Measurements from ENCODE around the gene PHETA1.

The PHETA1 gene

GRCh38 chr12:111368788-111369495, at the start of gene PHETA1:
TSS of gene PHETA1 (minus strand) at chr12:111369095. CDS start at chr12:111363427, 5,668 bp downstream.
- DNase-seq (ENCODE audit: low read depth) = peak; percentile 72

GRCh38 chr12:111418594-111418880, 49.6 kb upstream of the PHETA1 start:
- DNase-seq (ENCODE audit: low read depth) = no peak

- DNase-seq (ENCODE audit: low read depth) = no peak
These were observed 49.1 kb upstream of the PHETA1 start for GRCh38 chr12:111417784-111418593.

GRCh38 chr12:111417290-111417689, 48.4 kb upstream of the PHETA1 start:
- DNase-seq (ENCODE audit: low read depth) = no peak

- no peak for DNase-seq (ENCODE audit: low read depth)
These were observed 45.9 kb upstream of the PHETA1 start for GRCh38 chr12:111414711-111415252.

GRCh38 chr12:111413442-111414086, 44.7 kb upstream of the PHETA1 start:
- no peak for DNase-seq (ENCODE audit: low read depth)

- DNase-seq (ENCODE audit: low read depth) = no peak
These were observed 44.0 kb upstream of the PHETA1 start for GRCh38 chr12:111412830-111413441.

- no peak for DNase-seq (ENCODE audit: low read depth)
These were observed 43.3 kb upstream of the PHETA1 start for GRCh38 chr12:111412007-111412829.

- DNase-seq (ENCODE audit: low read depth) = no peak
These were observed 42.4 kb upstream of the PHETA1 start for GRCh38 chr12:111411185-111411764.

- DNase-seq (ENCODE audit: low read depth) = no peak
These were observed 41.7 kb upstream of the PHETA1 start for GRCh38 chr12:111410431-111411184.

- no peak for DNase-seq (ENCODE audit: low read depth)
These were observed 41.0 kb upstream of the PHETA1 start for GRCh38 chr12:111409780-111410430.

GRCh38 chr12:111409403-111409779, 40.5 kb upstream of the PHETA1 start:
- DNase-seq (ENCODE audit: low read depth) = no peak

- DNase-seq (ENCODE audit: low read depth) = no peak
These were observed 39.9 kb upstream of the PHETA1 start for GRCh38 chr12:111408686-111409402.

- DNase-seq (ENCODE audit: low read depth) = no peak
These were observed 39.2 kb upstream of the PHETA1 start for GRCh38 chr12:111408116-111408440.

- no peak for DNase-seq (ENCODE audit: low read depth)
These were observed 38.7 kb upstream of the PHETA1 start for GRCh38 chr12:111407377-111408115.

- DNase-seq (ENCODE audit: low read depth) = peak; percentile 58
These were observed 37.8 kb upstream of the PHETA1 start for GRCh38 chr12:111406474-111407376.

- peak; percentile 71 for DNase-seq (ENCODE audit: low read depth)
These were observed 37.1 kb upstream of the PHETA1 start, which contains the start of gene SH2B3 for GRCh38 chr12:111405859-111406473. TSS of gene SH2B3 (plus strand) at chr12:111405923. CDS start at chr12:111418146, 12,223 bp downstream.
